Right lobe of liver (tissue), 6 donors: ENCODE data around the gene IL1RAP. TPM values are rescaled to one million over a fixed set of nuclear protein-coding genes. Genes with fewer than 3 reads are reported as not detected.

Experiments used
- ATAC-seq, 4 donors: fragments of 200-7000 bp; cut with Tn5 transposase; one replicate each; pipeline ENCODE4 v1.9.1; 2020; ENCODE audit warnings: mild to moderate bottlenecking in 4 of 4, moderate library complexity in 4 of 4
- DNase-seq, 3 donors: peaks; one replicate each; pipeline ENCODE4 v3.0.0-alpha.2; 2020
- H3K27ac ChIP-seq, 3 donors: fragments of 200-600 bp; one replicate each; pipeline ENCODE4 v1.8.0; 2022
- H3K27me3 ChIP-seq, 2 donors: fragments of 200-600 bp; one replicate each; pipeline ENCODE4 v1.8.0; 2022
- H3K36me3 ChIP-seq, 4 donors: fragments of 200-600 bp; sonication (generic) in 1 of 4; one replicate each; pipeline versions ENCODE4 v1.5.1 to v1.8.0; 2017 to 2022; ENCODE audit warnings: control low read depth in 1 of 4
- H3K4me1 ChIP-seq, 4 donors: fragments of 200-600 bp; sonication (generic) in 1 of 4; one replicate each; pipeline versions ENCODE4 v1.5.1 to v1.8.0; 2017 to 2022; ENCODE audit warnings: control low read depth in 1 of 4
- H3K4me3 ChIP-seq, 3 donors: fragments of 200-600 bp; one replicate each; pipeline ENCODE4 v1.8.0; 2022
- H3K9me3 ChIP-seq, 4 donors: fragments of 200-600 bp; sonication (generic) in 1 of 4; one replicate each; pipeline versions ENCODE4 v1.5.1 to v1.8.0; 2017 to 2022; ENCODE audit warnings: control low read depth in 1 of 4
- POLR2A ChIP-seq: fragments of 450-650 bp; IDR thresholded peaks from one replicate; pipeline ENCODE4 v1.6.1; 2017; ENCODE audit warnings: antibody characterized with exemption, mild to moderate bottlenecking
- WGBS: methylation state at CpG from one replicate; pipeline ENCODE4 v1.1.6; 2018; ENCODE audit warnings: low coverage, low lambda C conversion rate; ENCODE audit not compliant: insufficient coverage; ENCODE audit errors: missing lambda C conversion rate; 5-methylcytosine and 5-hydroxymethylcytosine counted together
- intact Hi-C, 2 donors: fragments of 100-400 bp; cut with DNase I; formaldehyde crosslinking; loops; one replicate each; pipeline versions ENCODE4 v1.11.2 to v1.14.1; 2022
- total RNA-seq, 6 experiments: library from RNA; depleted of rRNA in 2 of 6; stranded (reverse); fragments of >200 nt in 2 of 6; fragmentation: NEBNext Ultra II Directional in 3 of 6; extraction: Animal tissue kit (Norgen Biotek cat#: 25700) in 3 of 6; gene quantifications; one replicate each; pipeline versions ENCODE4 v1.1.0 to v1.2.4, GENCODE V29; 2016 to 2023
- TF ChIP-seq, protein P1 (sequence below), 4 donors: fragments of 200-600 bp in 3 of 4; fragments of 450-650 bp in 1 of 4; IDR thresholded peaks; one replicate each; pipeline versions ENCODE4 v1.5.1 to v1.8.0; 2016 to 2022; ENCODE audit warnings: antibody characterized with exemption in 4 of 4, mild to moderate bottlenecking in 2 of 4
- donor health status: DM: no; HTN: yes; CAD: no.
- donor health status: DM: no; HTN: no; CAD: no.
- donor health status: DM: no; HTN: no; CAD: no.
- donor health status: DM: no; HTN: yes; CAD: no.
- donor health status: DM: no; HTN: yes; CAD: no.

The IL1RAP gene
- total RNA-seq, 6 experiments from 2014 or later, result 44.6 to 142 (median 60.5) TPM

DNA sequence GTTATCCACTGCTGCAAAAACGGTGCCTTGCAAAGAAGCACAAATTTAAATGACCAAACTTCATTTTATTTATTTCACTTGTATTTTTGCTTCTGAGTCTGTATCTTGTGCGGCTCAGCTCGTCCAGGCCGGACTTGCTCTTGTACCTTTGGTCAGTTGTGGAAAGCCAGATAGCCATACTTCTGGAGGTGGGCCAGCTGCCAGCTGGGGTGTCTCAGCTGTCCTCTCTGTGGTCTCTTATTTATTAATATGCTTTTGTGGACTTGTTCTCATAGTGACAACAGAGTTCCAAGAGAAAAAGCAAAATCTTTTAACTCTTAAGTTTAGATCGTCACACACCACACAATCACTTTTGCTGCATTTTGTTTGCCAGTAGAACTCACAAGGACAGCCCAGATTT, 87.7 kb downstream of the IL1RAP start:
- H3K27ac ChIP-seq, result no peak overlapping the region
- H3K9me3 ChIP-seq, result no peaks in the 10 kb centered on the region
- no peaks in the 10 kb centered on the region for H3K27me3 ChIP-seq
- TF ChIP-seq, protein P1, sequence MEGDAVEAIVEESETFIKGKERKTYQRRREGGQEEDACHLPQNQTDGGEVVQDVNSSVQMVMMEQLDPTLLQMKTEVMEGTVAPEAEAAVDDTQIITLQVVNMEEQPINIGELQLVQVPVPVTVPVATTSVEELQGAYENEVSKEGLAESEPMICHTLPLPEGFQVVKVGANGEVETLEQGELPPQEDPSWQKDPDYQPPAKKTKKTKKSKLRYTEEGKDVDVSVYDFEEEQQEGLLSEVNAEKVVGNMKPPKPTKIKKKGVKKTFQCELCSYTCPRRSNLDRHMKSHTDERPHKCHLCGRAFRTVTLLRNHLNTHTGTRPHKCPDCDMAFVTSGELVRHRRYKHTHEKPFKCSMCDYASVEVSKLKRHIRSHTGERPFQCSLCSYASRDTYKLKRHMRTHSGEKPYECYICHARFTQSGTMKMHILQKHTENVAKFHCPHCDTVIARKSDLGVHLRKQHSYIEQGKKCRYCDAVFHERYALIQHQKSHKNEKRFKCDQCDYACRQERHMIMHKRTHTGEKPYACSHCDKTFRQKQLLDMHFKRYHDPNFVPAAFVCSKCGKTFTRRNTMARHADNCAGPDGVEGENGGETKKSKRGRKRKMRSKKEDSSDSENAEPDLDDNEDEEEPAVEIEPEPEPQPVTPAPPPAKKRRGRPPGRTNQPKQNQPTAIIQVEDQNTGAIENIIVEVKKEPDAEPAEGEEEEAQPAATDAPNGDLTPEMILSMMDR (IDR thresholded peaks at IDR 0.05), result no peak
- no peak for TF ChIP-seq POLR2A
- H3K4me1 ChIP-seq, result peaks cover 0 to 8% (median 0%) of the 10 kb centered on the region in 4 donors
- intact Hi-C loops, result no loop called here
- H3K36me3 ChIP-seq, result peaks cover 0 to 22% (median 14%) of the 10 kb centered on the region in 4 donors
- ATAC-seq, result peak in 3 of 4 donors; percentile 21 to 74 (median 54)
- 42% methylated on average over 5 of the region's 5 CpGs for WGBS
- no peak overlapping the region for H3K4me3 ChIP-seq
- no peak for DNase-seq

DNA sequence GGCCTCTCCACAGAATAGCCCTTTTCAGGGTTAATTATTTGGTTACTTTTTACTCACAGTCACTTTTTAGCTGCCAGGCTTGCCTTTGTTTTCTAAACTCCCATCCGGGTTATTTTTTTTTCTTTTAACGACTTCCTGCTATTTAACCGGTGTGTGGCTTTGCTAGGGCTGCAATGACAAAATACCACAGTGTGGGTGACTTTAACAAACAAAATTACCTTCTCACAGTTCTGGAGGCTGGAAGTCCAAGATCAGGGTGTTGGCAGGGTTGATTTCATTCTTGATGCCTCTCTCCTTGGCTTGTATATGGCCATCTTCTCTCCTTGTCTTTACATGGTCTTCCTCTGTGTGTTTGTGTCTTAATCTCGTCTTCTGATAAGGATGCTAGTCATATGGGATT, 91.5 kb downstream of the IL1RAP start:
- H3K9me3 ChIP-seq, result no peaks in the 10 kb centered on the region
- DNase-seq (no peak), ATAC-seq (no peak)
- peaks cover 0 to 29% (median 17%) of the 10 kb centered on the region in 4 donors for H3K36me3 ChIP-seq
- no peaks in the 10 kb centered on the region for H3K27me3 ChIP-seq
- H3K4me3 ChIP-seq, result no peak overlapping the region
- intact Hi-C loops, result no loop called here
- no peak overlapping the region for H3K27ac ChIP-seq
- TF ChIP-seq, protein P1 (IDR thresholded peaks at IDR 0.05), result no peak
- TF ChIP-seq POLR2A, result no peak
- H3K4me1 ChIP-seq, result peaks cover 0 to 8% (median 0%) of the 10 kb centered on the region in 4 donors
- 52% methylated on average over 4 of the region's 4 CpGs for WGBS

DNA sequence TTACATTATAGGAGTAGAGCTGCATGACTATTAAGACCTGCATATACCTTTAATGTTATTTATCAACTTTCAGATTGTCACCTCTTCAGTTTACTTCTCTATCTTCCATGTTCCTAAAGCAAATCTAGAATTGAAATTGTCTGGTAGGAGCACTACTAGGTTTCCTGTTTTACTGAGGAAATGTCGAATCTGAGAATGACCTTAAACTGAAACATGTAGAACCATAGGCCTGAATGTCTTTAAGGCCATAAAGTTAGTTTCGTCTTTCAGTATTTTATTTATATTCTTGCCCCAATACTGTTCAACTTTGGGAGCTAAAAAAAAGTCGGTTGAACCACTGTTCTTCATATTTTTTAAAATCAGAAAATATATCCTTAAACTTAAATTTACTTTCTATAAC, 92.7 kb downstream of the IL1RAP start:
- 81% methylated on average over 3 of the region's 3 CpGs for WGBS
- Histone ChIP-seq H3K27ac (no peak overlapping the region), H3K36me3 (peaks cover 0 to 33% (median 17%) of the 10 kb centered on the region in 4 donors)

DNA sequence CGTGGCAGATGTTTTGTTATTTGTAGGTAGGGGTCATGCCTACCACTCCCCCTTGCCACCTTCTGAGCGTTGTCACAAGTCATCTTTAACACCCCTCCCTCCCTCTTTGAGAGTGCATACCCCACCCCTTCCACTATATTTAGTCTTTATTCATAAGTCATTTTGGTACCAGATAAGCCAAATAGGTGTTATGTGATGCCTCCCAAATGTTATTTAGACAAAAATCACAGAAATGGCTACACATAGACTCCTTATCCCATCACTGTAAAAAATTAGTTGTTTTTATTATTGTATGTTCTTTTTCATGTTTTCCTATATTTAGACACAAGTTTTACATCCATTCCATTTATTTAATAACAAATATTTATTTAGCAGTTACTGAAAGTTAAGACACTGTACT, 93.1 kb downstream of the IL1RAP start:
- DNase-seq (no peak), ATAC-seq (no peak)
- WGBS, result 78% methylated on average over 2 of the region's 2 CpGs
- no peak overlapping the region for H3K27ac ChIP-seq
- peaks cover 0 to 10% (median 2%) of the 10 kb centered on the region in 4 donors for H3K4me1 ChIP-seq
- H3K9me3 ChIP-seq, result no peaks in the 10 kb centered on the region
- intact Hi-C loops, result no loop called here
- no peaks in the 10 kb centered on the region for H3K27me3 ChIP-seq
- TF ChIP-seq, protein P1 (IDR thresholded peaks at IDR 0.05), result no peak
- no peak for TF ChIP-seq POLR2A
- H3K4me3 ChIP-seq, result no peak overlapping the region
- H3K36me3 ChIP-seq, result peaks cover 0 to 33% (median 17%) of the 10 kb centered on the region in 4 donors

More for the DNA sequence above, 92.7 kb downstream of the IL1RAP start:
- Histone ChIP-seq H3K27me3 (no peaks in the 10 kb centered on the region), H3K4me3 (no peak overlapping the region), H3K4me1 (peaks cover 0 to 12% (median 2%) of the 10 kb centered on the region in 4 donors), H3K9me3 (no peaks in the 10 kb centered on the region)
- intact Hi-C loops, result no loop called here
- no peak for TF ChIP-seq POLR2A
- DNase-seq (no peak), ATAC-seq (no peak)

DNA sequence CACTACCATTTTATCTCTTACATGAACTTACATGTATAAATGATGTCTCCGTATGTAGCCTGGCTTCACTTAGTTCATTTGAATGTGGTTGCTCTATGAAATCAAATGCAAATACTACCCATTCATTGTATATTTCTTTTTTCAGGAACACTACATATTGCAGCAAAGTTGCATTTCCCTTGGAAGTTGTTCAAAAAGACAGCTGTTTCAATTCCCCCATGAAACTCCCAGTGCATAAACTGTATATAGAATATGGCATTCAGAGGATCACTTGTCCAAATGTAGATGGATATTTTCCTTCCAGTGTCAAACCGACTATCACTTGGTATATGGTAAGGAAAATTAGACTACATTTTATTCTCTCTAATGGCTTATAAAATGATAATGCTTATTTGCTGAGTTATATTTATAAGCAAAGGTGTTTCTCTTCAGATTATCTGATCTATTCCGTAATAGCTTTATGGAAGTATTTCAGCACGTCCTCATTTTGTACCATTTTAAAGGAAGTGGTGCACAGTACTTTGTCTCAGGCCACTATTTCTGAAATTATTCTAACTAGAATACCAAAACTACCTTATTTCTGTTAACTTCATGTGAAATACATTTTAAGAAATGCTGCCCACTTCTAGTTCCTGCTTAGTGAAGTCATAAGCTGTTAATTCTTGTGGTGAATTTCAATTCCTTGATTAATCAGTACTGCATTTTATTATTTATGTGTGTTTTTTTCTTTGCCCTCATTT, 95.1 kb downstream of the IL1RAP start:
- no peak for ATAC-seq
- H3K36me3 ChIP-seq, result peaks cover 0 to 32% (median 17%) of the 10 kb centered on the region in 4 donors
- DNase-seq, result no peak
- H3K9me3 ChIP-seq, result no peaks in the 10 kb centered on the region
- H3K4me1 ChIP-seq, result peaks cover 0 to 18% (median 2%) of the 10 kb centered on the region in 4 donors
- H3K4me3 ChIP-seq, result no peak overlapping the region
- TF ChIP-seq, protein P1 (IDR thresholded peaks at IDR 0.05), result no peak
- TF ChIP-seq POLR2A, result no peak
- intact Hi-C loops, result no loop called here
- no peak overlapping the region for H3K27ac ChIP-seq
- no peaks in the 10 kb centered on the region for H3K27me3 ChIP-seq
- WGBS, result 75% methylated on average over 4 of the region's 4 CpGs
